Heart left ventricle (tissue), 16 donors: ENCODE data around the gene IMMP2L. TPM values are rescaled to one million over a fixed set of nuclear protein-coding genes. Genes with fewer than 3 reads are reported as not detected.
"Not testable (repeated sequence)": the region's sequence is repeated elsewhere in the genome, so short reads cannot be mapped to it uniquely, and the experiment has no call there.

Experiments
- ATAC-seq, 4 donors: fragments of 200-7000 bp; cut with Tn5 transposase; one replicate each; pipeline ENCODE4 v1.9.1; 2020 to 2022; ENCODE audit warnings: moderate library complexity in 4 of 4, mild to moderate bottlenecking in 3 of 4, moderate number of reproducible peaks in 1 of 4
- DNase-seq, 5 donors: peaks; one replicate each; pipeline ENCODE4 v3.0.0-alpha.2; 2020
- H3K27ac ChIP-seq, 12 donors: fragments of 200-600 bp; sonication (generic) in 4 of 12; one replicate each; pipeline versions ENCODE4 v1.5.0 to v1.8.0; 2016 to 2022; ENCODE audit warnings: mild to moderate bottlenecking in 2 of 12
- H3K27me3 ChIP-seq, 9 donors: fragments of 200-600 bp; sonication (generic) in 2 of 9; one replicate each; pipeline versions ENCODE4 v1.5.1 to v1.8.0; 2016 to 2022; ENCODE audit warnings: mild to moderate bottlenecking in 3 of 9
- H3K36me3 ChIP-seq, 9 donors: fragments of 200-600 bp; sonication (generic) in 2 of 9; one replicate each; pipeline versions ENCODE4 v1.5.0 to v1.8.0; 2018 to 2022; ENCODE audit warnings: mild to moderate bottlenecking in 2 of 9
- H3K4me1 ChIP-seq, 12 donors: fragments of 200-600 bp; sonication (generic) in 4 of 12; one replicate each; pipeline versions ENCODE4 v1.5.0 to v1.8.0; 2016 to 2022; ENCODE audit warnings: mild to moderate bottlenecking in 3 of 12
- H3K4me3 ChIP-seq, 12 donors: fragments of 200-600 bp; sonication (generic) in 4 of 12; one replicate each; pipeline versions ENCODE4 v1.5.0 to v1.8.0; 2017 to 2022; ENCODE audit warnings: mild to moderate bottlenecking in 9 of 12, moderate library complexity in 4 of 12
- H3K9me3 ChIP-seq, 12 donors: fragments of 200-600 bp; sonication (generic) in 4 of 12; one replicate each; pipeline versions ENCODE4 v1.5.0 to v1.8.0; 2016 to 2022; ENCODE audit warnings: mild to moderate bottlenecking in 1 of 12
- POLR2A ChIP-seq, 2 donors: fragments of 450-650 bp; IDR thresholded peaks; one replicate each; pipeline ENCODE4 v1.6.1; 2017; ENCODE audit warnings: antibody characterized with exemption in 2 of 2, mild to moderate bottlenecking in 2 of 2, moderate library complexity in 2 of 2
- WGBS, 4 donors: extraction: QIAGEN DNeasy Blood & Tissue Kit in 2 of 4; methylation state at CpG; one replicate each; pipeline versions ENCODE4 v1.1.5 to v1.1.7; 2013 to 2018; 5-methylcytosine and 5-hydroxymethylcytosine counted together
- intact Hi-C, 10 donors: fragments of 100-400 bp; cut with DNase I; formaldehyde crosslinking; loops; one replicate each; pipeline versions ENCODE4 v1.11.1 to v1.14.2; 2022
- polyA plus RNA-seq, 2 donors: library from polyadenylated mRNA; stranded (reverse); fragments of 200-250 nt; gene quantifications; one replicate each; pipeline ENCODE4 v1.2.3, GENCODE V29; 2013
- total RNA-seq, 9 donors: library from RNA; depleted of rRNA in 2 of 9; stranded (reverse); fragments of >200 nt in 2 of 9; fragmentation: NEBNext Ultra II Directional in 3 of 9; extraction: Animal tissue kit (Norgen Biotek cat#: 25700) in 3 of 9; gene quantifications; one replicate each; pipeline versions ENCODE4 v1.1.0 to v1.2.4, GENCODE V29; 2016 to 2023
- TF ChIP-seq, protein P1 (sequence below), 12 donors: fragments of 200-600 bp; sonication (generic) in 4 of 12; IDR thresholded peaks; one replicate each; pipeline versions ENCODE4 v1.5.0 to v1.8.0; 2018 to 2022; ENCODE audit warnings: antibody characterized with exemption in 12 of 12, mild to moderate bottlenecking in 5 of 12
- donor health status: ischemic (EF 13 %, LVEDD 7.1; RV severe dilation, severe dysfunction).
- donor health status: healthy with polysubstance abuse.
- donor health status: DM: no; HTN: yes; CAD: no.
- donor health status: DM: no; HTN: no; CAD: no.
- donor health status: ischemic (EF 25% LVEDD 6.9; RV normal size, moderate dysfunction).
- donor health status: ischemic (EF 25% LVEDD 5.7; RV mildly dilated, moderate dysfunction).
- donor health status: healthy.
- donor health status: DM: yes; HTN: yes; CAD: no.
- donor health status: ischemic (EF 35%, LVEDD 5.7; RV mildly dilated, moderate dysfunction).
- donor health status: nonischemic (EF 11% LVEDD 7.7; RV severe dilation, severe dysfunction).
- donor health status: DM: yes; HTN: yes; CAD: no.
- donor health status: PGD.
- donor health status: ischemic (EF 29% LVEDD 5.4; RV normal size, mild dysfunction).
- donor health status: nonischemic (EF 23%, LVEDD 6.1; RV moderate dilation, normal function).

Gene IMMP2L
- total and polyA plus RNA-seq, 11 donors: 5.1 to 17.2 (median 15.9) TPM

DNA sequence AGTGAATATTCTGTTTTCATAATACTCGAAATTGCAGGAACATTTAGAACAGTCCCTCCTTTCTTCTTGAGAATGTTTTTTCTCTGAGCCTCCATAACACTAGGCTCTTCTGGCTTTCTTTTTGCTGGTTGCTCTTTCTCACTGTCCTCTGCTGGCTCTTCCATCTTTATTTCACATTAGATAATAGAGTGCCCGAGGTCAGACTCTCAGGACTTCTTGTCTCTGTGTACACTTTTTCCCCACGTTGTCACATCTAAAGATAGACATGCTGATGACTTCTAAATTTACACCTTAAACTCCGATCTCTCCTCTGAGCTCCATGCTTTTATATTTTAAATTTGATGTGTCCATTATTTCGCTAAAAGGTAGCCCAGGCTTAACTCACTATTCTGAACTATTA is 486.8 kb downstream of the IMMP2L start:
- 61 to 66% (median 63%) methylated on average over 5 of the region's 5 CpGs for WGBS, 4 donors
- TF ChIP-seq, protein P1, sequence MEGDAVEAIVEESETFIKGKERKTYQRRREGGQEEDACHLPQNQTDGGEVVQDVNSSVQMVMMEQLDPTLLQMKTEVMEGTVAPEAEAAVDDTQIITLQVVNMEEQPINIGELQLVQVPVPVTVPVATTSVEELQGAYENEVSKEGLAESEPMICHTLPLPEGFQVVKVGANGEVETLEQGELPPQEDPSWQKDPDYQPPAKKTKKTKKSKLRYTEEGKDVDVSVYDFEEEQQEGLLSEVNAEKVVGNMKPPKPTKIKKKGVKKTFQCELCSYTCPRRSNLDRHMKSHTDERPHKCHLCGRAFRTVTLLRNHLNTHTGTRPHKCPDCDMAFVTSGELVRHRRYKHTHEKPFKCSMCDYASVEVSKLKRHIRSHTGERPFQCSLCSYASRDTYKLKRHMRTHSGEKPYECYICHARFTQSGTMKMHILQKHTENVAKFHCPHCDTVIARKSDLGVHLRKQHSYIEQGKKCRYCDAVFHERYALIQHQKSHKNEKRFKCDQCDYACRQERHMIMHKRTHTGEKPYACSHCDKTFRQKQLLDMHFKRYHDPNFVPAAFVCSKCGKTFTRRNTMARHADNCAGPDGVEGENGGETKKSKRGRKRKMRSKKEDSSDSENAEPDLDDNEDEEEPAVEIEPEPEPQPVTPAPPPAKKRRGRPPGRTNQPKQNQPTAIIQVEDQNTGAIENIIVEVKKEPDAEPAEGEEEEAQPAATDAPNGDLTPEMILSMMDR (IDR thresholded peaks at IDR 0.05): no peak
- no peak for TF ChIP-seq POLR2A (IDR thresholded peaks at IDR 0.05)
- Histone ChIP-seq H3K36me3 (no peaks in the 10 kb centered on the region), H3K27ac (no peak overlapping the region), H3K27me3 (no peaks in the 10 kb centered on the region), H3K4me3 (no peak overlapping the region), H3K9me3 (no peaks in the 10 kb centered on the region), H3K4me1 (peaks cover 0 to 13% (median 0%) of the 10 kb centered on the region in 12 donors)
- ATAC-seq: peak in 3 of 4 donors; percentile 71 to 77 (median 73)
- no peak for DNase-seq
- intact Hi-C loops: loop anchor here in 2 of 10 donors (10.0 kb wide), 2 partner anchors 91 to 241 kb away; no protein-coding TSS in a partner anchor

DNA sequence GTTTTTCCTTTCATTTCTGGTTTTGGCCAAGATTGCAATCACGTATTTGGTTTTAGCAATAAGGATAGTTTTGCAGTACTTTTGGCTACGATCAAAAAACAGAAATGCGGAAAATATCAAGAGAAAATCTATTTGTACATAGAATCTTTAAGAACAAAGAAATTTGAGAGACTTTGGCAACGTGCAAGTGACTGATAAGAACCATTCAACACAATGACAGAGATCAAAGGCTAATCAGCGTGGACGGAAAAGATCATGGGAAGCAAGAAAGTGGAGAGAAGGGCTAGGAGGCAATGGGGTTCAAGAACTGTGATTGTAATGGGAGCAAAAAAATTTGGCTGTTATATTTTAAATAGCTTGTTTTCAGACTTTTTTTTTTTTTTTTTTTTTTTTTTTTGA is 487.5 kb downstream of the IMMP2L start:
- no peak overlapping the region for H3K4me3 ChIP-seq
- H3K27me3 ChIP-seq: no peaks in the 10 kb centered on the region
- H3K4me1 ChIP-seq: peaks cover 0 to 13% (median 0%) of the 10 kb centered on the region in 12 donors
- H3K36me3 ChIP-seq: no peaks in the 10 kb centered on the region
- intact Hi-C loops: loop anchor here in 2 of 10 donors (10.0 kb wide), 2 partner anchors 90 to 240 kb away; no protein-coding TSS in a partner anchor
- no peak for ATAC-seq
- TF ChIP-seq POLR2A (IDR thresholded peaks at IDR 0.05): no peak
- TF ChIP-seq, protein P1 (IDR thresholded peaks at IDR 0.05): no peak
- WGBS, 4 donors: 76 to 81% (median 77%) methylated on average over 6 of the region's 6 CpGs
- H3K9me3 ChIP-seq: no peaks in the 10 kb centered on the region
- no peak overlapping the region for H3K27ac ChIP-seq
- DNase-seq: no peak

DNA sequence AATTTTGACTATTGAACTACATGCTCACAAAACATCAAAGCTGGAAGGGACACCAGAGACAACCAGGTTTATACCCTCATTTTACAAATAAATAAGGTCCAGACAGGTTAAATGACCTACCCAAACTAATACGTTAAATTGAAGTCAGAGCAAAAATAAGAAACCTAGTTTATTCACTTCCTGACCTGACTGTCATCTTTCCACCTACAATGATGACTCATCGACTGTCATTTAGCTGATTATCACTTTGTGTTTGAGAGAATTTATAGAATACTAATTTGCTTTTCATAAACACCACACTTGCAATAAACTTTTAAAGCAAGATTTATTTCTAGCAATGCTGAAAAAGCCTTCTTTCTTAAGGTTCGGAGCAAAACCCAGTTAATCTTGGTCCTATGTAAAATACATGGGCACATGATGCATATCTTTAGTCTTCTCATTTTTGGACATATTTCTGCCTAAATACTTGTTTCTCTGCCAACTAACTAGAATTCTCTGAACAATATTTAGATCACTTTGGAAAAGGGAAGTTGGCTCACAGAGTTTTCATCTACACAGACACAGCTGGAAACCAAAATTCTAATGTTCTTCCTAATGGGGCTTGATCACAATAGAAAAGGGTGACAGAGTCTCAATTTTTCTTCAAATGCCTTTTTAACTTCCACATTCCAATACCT is 488.1 kb downstream of the IMMP2L start:
- ATAC-seq (no peak), DNase-seq (no peak)
- Histone ChIP-seq H3K9me3 (no peaks in the 10 kb centered on the region), H3K27me3 (no peaks in the 10 kb centered on the region), H3K4me1 (peaks cover 0 to 13% (median 0%) of the 10 kb centered on the region in 12 donors), H3K27ac (no peak overlapping the region), H3K4me3 (no peak overlapping the region), H3K36me3 (no peaks in the 10 kb centered on the region)
- TF ChIP-seq, protein P1 (IDR thresholded peaks at IDR 0.05): no peak
- no peak for TF ChIP-seq POLR2A (IDR thresholded peaks at IDR 0.05)
- WGBS, 4 donors: 76 to 82% (median 78%) methylated on average over 3 of the region's 3 CpGs
- intact Hi-C loops: loop anchor here in 2 of 10 donors (10.0 kb wide), 2 partner anchors 89 to 239 kb away; no protein-coding TSS in a partner anchor

DNA sequence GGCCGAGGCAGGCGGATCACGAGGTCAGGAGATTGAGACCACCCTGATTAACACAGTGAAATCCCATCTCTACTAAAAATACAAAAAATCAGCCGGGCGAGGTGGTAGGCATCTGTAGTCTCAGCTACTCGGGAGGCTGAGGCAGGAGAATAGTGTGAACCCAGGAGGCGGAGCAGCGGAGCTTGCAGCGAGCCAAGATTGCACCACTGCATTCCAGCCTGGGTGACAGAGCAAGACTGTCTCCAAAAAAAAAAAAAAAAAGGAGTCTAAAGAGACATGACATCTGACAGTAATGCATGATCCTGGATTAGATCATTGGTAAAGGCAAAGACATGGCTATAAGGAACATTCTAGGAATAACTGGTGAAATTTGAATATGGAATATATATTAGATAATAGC is 489.6 kb downstream of the IMMP2L start:
- not testable (repeated sequence) for H3K4me3 ChIP-seq, ATAC-seq, H3K9me3 ChIP-seq, H3K36me3 ChIP-seq, H3K27me3 ChIP-seq, H3K27ac ChIP-seq, DNase-seq
- 94 to 96% (median 95%) methylated on average over 9 of the region's 9 CpGs for WGBS, 4 donors
- H3K4me1 ChIP-seq: peaks cover 0 to 20% (median 4%) of the 10 kb centered on the region in 12 donors
- intact Hi-C loops: loop anchor here in 2 of 10 donors (10.0 kb wide), 2 partner anchors 88 to 238 kb away; no protein-coding TSS in a partner anchor
